Stimulated activated CD4-positive, alpha-beta T cell treated with anti-CD3 and anti-CD28 coated beads, Interleukin-12 subunit alpha, Interleukin-12 subunit beta, amount 100 ng/mL, for 48 hours (primary cell): Measurements from ENCODE around the gene ZDHHC7.
"Not testable (repeated sequence)": the region's sequence is repeated elsewhere in the genome, so short reads cannot be mapped to it uniquely, and the experiment has no call there.

Source experiments
- DNase-seq, 3 donors: peaks; one replicate each; pipeline ENCODE4 v3.0.0-alpha.2; 2020; ENCODE audit warnings: low read depth in 2 of 3, low spot score in 1 of 3

The ZDHHC7 gene

GRCh38 chr16:84941921-84942320 is 69.4 kb downstream of the ZDHHC7 start:
- DNase-seq = no peak

- no peak for DNase-seq
These were observed 70.4 kb downstream of the ZDHHC7 start for GRCh38 chr16:84940670-84941551.

DNA sequence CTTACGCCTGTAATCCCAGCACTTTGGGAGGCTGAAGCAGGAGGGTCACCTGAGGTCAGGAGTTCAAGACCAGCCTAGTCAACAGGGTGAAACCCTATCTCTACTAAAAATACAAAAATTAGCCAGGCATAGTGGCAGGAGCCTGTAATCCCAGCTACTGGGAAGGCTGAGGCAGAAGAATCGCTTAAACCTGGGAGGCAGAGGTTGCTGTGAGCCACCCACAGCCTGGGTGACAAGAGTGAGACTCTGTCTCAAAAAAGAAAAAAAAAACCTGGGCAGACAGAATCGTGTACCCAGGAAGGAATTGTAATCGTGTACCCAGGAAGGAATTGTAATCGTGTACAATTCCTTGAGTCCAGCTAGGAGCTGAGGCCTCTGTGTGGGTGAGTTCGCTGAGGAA is 72.7 kb downstream of the ZDHHC7 start:
- DNase-seq = not testable (repeated sequence)

DNA sequence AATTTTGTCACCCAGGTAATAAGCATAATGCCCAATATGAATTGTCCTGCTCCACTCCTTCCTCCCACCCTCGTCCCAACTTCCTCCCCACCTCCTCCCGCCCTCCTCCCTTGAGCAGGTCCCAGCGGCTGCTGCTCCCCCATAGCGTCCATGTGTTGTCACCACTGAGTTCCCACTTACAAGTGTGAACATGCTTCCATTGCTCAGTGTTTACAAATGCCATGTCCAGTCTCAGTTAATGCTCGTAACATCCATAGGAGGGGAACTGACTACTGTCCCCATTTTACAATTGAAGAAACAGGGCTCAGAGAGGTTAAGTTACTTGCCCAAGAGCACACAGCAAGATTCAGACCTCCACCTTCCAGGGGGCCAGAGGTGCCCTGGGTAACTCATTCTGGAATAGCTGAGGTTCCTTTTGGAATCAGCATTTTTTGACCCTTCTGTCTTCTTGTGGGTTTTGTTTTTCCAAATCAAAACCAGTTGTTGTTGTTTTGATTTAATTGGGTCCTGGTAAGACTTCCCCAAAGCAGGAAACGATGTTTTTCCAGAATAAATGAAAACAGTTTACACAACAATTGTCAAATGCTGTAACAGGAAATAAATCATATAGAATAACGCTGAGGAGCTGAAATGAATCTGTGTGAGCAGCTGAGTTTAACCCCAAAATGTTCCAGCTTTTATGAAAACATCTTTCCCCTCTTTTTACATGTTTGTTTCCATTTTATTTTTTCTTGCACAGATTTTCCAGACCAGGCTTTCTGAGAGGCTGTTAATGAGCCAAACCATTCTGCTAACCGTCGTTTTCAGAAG is 73.9 kb downstream of the ZDHHC7 start:
- no peak for DNase-seq

- DNase-seq = no peak
These were observed 77.3 kb downstream of the ZDHHC7 start for GRCh38 chr16:84933774-84934631.

DNA sequence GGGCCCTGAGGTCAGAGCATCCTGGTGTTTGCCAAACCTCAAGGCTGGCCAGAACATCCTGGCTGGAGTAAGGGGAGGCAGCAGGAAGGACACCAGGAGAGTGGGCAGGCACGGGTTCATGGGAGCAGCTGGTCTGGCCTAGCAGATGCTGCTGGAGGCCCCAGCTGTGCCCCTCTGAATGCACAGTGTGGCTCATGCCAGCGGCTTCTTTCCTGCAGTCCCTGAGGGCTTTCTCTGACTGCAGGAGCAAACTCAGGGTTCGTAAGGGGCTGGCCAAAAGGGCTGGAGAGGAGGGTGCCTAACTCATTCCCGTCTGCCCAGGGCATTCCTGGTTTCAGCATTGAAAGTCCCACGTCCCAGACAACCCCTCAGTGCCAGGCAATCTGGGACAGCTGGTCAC is 78.7 kb downstream of the ZDHHC7 start:
- no peak for DNase-seq

DNA sequence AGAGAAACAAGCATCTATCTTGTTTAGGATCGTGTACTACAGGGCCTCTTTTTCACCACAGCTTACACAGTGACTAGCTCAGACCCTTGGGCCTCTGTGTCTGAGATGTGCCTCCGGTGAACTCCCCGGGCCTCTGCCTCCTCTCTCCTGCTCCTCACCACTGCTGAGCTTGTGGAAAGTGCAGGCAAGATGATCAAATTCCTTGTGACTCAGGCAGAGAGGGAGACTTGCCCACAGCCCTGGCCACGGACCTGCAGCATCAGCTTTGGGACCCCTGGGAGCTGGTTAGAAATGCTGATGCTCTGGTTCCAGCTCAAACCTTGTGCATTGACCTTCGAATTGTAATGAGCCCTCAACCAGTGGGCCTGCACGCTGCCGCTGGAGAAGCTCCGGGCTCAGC is 79.8 kb downstream of the ZDHHC7 start:
- no peak for DNase-seq

- DNase-seq = no peak
These were observed 80.2 kb downstream of the ZDHHC7 start for GRCh38 chr16:84931107-84931494.

DNA sequence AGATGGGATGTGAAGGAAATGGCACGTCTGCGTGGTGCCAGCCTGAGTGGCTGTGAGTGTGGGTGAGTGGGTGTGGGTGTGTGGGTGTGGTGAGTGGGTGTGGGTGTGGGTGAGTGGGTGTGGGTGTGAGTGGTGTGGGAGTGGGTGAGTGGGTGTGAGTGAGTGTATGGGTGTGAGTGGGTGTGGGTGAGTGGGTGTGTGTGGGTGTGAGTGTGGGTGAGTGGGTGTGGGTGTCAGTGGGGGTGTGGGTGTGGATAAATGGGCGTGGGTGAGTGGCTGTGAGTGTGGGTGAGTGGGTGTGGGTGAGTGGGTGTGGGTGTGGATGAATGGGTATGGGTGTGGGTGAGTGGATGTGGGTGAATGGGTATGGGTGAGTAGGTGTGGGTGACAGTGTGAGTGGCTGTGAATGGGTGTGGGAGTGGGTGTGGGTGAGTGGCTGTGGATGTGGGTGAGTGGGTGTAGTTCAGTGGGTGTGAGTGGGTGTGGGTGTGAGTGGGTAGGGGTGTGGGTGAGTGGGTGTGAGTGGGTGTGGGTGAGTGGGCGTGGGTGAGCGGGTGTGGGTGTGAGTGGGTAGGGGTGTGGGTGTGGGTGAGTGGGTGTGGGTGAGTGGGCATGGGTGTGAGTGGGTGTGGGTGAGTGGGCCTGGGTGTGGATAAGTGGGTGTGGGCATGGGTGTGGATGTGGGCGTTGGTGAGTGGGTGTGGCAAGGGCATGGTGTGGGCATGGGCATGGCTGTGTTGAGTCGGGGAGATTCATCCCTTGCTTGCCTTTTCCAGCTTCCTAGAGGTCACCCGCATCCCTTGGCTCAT is 80.8 kb downstream of the ZDHHC7 start:
- DNase-seq = no peak

GRCh38 chr16:84929421-84930297 is 81.7 kb downstream of the ZDHHC7 start:
- no peak for DNase-seq

DNA sequence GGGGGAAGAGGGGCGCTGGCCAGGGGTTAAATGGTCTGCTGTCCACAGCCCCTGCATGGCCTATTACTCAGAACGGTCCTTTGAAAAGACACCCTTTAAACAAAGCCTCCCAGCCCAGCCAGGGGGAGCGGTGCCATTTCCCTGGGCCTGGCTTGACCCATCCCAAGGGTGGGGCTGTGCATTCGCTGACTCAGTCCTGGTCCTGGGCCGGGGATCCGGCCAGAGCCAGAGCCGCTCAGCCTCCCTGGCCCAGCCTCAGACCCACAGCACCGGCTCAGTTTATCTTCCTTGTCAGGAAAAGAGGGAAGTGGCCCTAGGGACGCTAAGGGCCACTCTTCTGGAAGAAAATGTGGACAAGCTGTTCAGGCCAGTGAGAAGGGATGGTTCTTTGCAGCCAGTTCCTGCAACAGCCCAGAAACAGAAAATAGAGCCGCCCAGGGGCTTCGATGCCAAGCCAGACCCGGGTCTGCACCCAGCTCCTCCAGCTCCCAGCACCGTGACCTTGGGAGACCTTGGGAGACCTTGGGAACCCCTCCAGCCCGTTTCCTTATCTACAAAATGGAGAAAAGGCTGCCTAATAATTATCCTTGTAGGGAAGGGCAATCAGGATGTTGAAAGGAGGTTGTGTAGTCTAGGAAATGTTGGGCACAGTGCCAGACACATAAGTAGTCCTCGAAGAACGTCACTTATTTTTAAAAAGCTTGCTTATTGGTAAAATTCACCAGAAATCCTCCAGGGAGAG is 82.5 kb downstream of the ZDHHC7 start:
- no peak for DNase-seq

- no peak for DNase-seq
These were observed 83.4 kb downstream of the ZDHHC7 start for GRCh38 chr16:84927621-84928591.

- DNase-seq = no peak
These were observed 84.9 kb downstream of the ZDHHC7 start for GRCh38 chr16:84926462-84926861.

DNA sequence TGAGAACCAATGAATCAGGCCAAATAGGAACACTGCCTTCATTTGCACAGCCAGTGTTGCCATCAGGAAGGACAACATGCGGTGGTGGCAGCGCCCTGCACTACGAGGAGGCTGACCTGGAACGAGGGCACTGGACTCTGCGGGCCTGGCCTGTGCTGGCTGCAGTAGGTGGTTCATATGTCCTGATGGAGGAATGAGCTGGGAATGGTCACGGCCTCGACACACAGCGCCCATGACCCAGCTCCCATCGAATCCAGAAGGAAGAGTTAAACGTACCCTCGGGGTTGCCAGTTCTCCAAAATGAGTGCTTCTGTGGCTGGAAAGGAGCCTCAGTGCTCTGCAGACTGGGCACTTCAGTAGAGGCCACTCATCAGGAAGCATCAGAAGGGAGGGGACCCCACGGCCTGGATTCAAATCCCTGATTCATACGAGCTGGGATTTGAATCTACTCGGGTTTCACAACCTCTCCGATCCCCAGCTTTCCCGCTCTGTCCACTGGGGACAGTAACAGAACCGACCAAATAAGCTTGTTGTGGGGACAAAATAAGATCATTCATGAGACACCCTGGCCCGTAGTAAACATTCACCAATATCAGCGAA is 85.5 kb downstream of the ZDHHC7 start:
- DNase-seq = no peak

- DNase-seq = peak; percentile 47 to 69 (median 49)
These were observed 86.1 kb downstream of the ZDHHC7 start for GRCh38 chr16:84925092-84925772.

DNA sequence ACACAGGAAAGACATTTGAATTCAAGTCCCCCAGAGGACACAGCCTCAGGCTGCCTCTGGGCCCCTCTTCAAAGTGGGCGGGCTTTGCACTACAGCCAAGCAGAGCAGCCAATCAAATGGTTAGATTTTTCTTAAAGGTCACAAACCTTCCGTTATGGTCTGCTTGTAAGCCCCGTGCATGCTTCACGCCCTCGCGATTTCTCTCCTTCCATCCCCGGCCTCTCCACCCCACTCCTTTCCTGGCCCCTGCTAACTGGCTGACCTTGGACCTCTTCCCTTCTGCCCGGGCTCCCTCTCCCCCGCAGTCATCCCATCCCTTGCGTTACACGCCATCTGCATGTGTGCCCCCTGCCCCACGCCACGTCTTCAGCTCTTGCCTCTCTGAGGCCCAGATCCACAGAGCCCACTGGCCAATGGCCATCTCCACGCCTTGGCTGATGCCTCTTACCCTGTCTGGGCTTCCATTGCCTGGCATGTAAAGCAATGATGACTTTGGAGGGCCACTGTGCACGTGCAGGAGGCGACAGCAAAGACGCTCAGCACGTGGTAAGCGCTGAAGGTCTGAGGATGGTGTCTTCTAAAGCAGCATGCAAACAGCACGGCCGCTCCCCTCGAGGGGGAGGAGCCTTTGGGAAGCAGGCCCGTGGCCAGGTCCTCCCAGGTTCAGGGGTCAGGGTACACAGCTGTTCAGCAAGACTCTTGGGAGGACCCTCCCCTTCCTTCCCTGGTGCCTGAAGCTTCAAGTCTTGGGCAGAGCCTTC is 86.8 kb downstream of the ZDHHC7 start:
- no peak for DNase-seq
